Measurements from ENCODE around the gene NATD1.
A peak's percentile ranks its signal among the peaks of the same experiment; 100 is the strongest.

The NATD1 gene

DNA sequence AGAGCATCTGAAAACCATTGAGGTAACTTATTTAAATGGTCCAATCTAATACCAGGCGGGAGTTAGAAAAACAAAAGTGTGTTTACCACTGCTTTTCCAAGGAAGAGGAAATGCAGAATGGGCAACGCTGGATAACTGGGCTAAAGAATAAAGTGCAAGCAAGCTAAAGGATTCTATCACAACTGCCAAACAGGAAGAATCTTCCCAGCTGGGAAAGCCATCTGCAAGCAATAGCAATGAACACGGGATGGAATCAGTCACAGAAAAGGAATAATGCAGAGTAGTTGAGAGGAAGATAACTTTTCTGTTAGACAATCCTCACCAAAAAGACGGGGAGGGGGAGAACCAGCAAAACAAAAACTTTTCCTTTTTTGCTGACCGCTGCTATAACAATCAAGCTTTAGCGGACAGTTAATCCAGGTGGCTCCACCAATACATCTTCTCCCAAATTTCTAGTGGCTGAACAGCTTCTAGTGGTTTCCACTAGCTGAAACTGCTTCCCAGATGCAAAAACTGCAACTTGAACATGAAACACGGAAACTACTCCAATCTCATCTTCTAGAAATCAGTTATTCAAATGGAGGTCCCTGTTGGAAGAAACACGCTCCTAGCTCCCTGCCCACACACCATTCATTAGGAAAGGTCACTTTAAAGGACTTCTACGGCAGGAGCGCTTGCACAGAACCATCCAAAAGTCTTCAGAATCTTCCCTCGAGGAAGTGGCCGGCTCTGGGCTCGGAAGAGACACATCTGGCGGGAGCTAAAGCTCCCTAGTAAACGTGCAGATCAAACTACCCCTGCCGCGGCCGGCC is 40.2 kb downstream of the NATD1 start:
- Histone ChIP-seq H3K27ac (no peak overlapping the region; the same call in 1 of the 2 replicates), H3K4me3 (peak overlapping the region; percentile 98), H3K9me3 (ENCODE audit: low read depth, low read length) (no peaks in the 10 kb centered on the region), H3K36me3 (ENCODE audit: insufficient read depth, low read length) (peaks cover 31% of the 10 kb centered on the region; the same call in 1 of the 2 replicates), H3K9ac (ENCODE audit: insufficient read length) (peak overlapping the region; percentile 99)
- TF ChIP-seq EZH2 (IDR thresholded peaks at IDR 0.05) (no peak), FOXP2 (optimal IDR thresholded peaks at IDR 0.05; ENCODE audit: control extremely low read depth, extremely low read length, insufficient read depth) (no peak), POLR2AphosphoS5 (IDR thresholded peaks at IDR 0.05; ENCODE audit: borderline replicate concordance, low read depth, low read length) (no peak)
- DNase-seq (ENCODE audit: low read depth, low spot score) = no peak

DNA sequence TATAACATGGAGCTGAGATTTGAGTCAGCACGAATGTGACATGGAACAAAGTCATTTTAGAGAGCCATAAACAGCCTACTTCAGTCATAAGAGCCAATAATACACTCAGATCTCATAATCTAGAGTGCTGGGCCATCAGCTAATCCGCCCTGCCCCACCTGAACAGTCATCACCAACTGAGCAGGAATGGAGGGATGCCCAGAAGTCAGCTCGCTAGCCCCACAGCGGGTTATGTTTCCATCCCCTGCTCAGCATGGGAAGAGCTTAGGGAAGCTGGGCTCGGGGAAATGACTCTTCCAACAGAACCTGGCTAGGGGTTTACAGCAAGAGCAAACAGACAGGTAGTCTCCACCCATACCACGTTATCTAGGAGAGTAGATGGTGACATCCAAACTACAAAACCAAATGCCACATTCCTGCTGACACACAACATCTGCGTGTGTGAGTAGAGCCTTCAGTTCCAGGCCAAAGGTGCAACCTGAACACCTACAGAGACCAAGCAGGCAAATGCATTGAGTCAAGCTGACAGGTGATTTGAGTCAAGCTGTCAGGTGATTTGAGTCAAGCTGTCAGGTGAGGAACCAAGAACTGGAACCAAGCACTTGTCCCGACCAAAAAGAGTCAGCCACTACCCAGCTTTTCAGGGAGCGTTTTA is 41.3 kb downstream of the NATD1 start:
- no peak for TF ChIP-seq EZH2 (IDR thresholded peaks at IDR 0.05)
- no peak for TF ChIP-seq FOXP2 (optimal IDR thresholded peaks at IDR 0.05; ENCODE audit: control extremely low read depth, extremely low read length, insufficient read depth)
- TF ChIP-seq POLR2AphosphoS5 (IDR thresholded peaks at IDR 0.05; ENCODE audit: borderline replicate concordance, low read depth, low read length) = no peak
- H3K9ac ChIP-seq (ENCODE audit: insufficient read length) = peak overlapping the region; percentile 99
- no peak for DNase-seq (ENCODE audit: low read depth, low spot score)
- H3K4me3 ChIP-seq = peak overlapping the region; percentile 98
- no peak overlapping the region for H3K27ac ChIP-seq
- no peaks in the 10 kb centered on the region for H3K9me3 ChIP-seq (ENCODE audit: low read depth, low read length)
- H3K36me3 ChIP-seq (ENCODE audit: insufficient read depth, low read length) = peaks cover 31% of the 10 kb centered on the region; the same call in 1 of the 2 replicates

DNA sequence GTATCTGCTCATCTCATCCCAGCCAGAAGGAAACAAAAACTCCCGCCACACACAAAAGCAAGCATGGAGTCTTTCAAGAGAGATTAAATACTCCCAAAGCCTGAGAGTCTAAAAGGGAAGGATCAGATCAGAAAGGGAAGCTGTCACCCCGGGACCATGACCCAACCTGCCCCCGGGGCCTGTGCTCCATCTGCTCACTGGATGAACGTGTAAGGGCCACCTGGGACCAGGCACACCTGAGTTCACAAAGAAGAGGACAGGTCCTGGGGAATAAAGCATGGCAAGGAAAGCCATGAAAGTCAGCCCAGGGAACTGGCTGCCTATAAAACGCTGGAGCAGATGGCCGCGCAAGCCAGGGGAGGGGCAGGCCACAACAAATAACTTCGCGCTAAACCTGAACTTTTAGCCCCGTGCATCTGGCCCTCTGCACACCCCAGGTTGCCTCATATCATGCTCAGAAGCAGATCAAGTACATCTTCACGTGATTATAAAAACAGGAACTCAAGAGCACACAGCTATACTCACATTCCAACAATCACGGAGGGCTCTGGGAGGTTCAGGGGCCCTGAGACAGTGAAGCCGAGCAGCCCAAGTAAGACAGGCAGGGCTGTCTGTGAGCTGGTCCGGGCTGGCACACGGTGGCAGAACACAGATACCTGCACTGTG is 42.7 kb downstream of the NATD1 start:
- no peak for DNase-seq (ENCODE audit: low read depth, low spot score)
- Histone ChIP-seq H3K36me3 (ENCODE audit: insufficient read depth, low read length) (peaks cover 31% of the 10 kb centered on the region; the same call in 1 of the 2 replicates), H3K4me3 (no peak overlapping the region), H3K9me3 (ENCODE audit: low read depth, low read length) (no peaks in the 10 kb centered on the region), H3K9ac (ENCODE audit: insufficient read length) (no peak overlapping the region), H3K27ac (no peak overlapping the region)
- no peak for TF ChIP-seq POLR2AphosphoS5 (IDR thresholded peaks at IDR 0.05; ENCODE audit: borderline replicate concordance, low read depth, low read length)

DNA sequence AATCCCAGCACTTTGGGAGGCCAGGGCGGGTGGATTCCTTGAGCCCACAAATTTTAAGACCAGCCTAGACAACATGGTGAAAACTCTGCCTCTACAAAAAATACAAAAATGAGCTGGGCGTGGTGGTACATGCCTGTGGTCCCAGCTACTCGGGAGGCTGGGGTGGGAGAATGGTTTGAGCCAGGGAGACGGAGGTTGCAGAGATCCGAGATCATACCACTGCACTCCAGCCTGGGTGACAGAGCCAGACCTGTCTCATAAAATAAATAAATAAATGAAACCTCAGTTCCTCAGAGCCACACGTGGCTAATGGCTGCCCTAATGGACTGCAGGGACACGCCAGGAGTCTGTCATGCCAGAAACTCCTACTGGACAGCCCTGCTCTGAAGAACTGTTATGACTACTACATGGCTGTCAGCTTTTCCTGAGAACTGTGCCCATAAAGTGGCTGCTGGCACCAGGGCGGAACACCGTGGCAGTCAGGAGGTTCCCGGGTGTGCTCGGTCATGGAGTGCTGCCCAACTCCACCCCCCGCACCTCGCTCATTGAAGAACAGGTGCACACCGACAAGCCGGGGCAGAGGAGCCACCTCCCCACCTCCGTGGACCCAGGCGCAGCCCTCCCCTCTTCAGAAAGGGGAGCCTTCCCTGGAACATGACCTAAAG is 43.6 kb downstream of the NATD1 start:
- H3K9me3 ChIP-seq (ENCODE audit: low read depth, low read length) = no peaks in the 10 kb centered on the region
- peaks cover 31% of the 10 kb centered on the region; the same call in 1 of the 2 replicates for H3K36me3 ChIP-seq (ENCODE audit: insufficient read depth, low read length)
- no peak for DNase-seq (ENCODE audit: low read depth, low spot score)
- TF ChIP-seq FOXP2 (optimal IDR thresholded peaks at IDR 0.05; ENCODE audit: control extremely low read depth, extremely low read length, insufficient read depth) = no peak
- no peak for TF ChIP-seq EZH2 (IDR thresholded peaks at IDR 0.05)
- no peak for TF ChIP-seq POLR2AphosphoS5 (IDR thresholded peaks at IDR 0.05; ENCODE audit: borderline replicate concordance, low read depth, low read length)
- H3K27ac ChIP-seq = no peak overlapping the region
- H3K9ac ChIP-seq (ENCODE audit: insufficient read length) = no peak overlapping the region
- no peak overlapping the region for H3K4me3 ChIP-seq

DNA sequence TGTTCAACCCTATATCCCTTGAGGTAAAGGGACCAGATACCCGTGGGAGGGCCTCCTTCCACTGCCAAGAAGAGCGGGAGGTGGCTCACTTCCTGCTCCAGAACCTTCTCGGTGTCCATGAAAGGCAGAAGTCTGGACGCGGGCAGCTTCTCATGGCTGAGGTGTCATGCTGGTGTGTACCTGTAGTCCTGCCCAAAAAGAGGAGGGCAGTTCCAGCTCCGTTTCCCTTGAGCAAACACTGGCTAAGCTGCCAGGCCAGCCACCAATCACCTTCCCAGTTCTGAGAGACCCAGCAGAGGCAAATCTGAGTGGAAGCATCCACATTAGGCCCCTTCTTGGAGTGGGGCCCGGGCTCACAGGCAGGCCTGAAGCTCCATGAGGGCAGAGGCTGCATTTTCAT is 44.9 kb downstream of the NATD1 start:
- TF ChIP-seq EZH2 (IDR thresholded peaks at IDR 0.05) (no peak), FOXP2 (optimal IDR thresholded peaks at IDR 0.05; ENCODE audit: control extremely low read depth, extremely low read length, insufficient read depth) (no peak), POLR2AphosphoS5 (IDR thresholded peaks at IDR 0.05; ENCODE audit: borderline replicate concordance, low read depth, low read length) (no peak)
- Histone ChIP-seq H3K36me3 (ENCODE audit: insufficient read depth, low read length) (peaks cover 31% of the 10 kb centered on the region; the same call in 1 of the 2 replicates), H3K9me3 (ENCODE audit: low read depth, low read length) (no peaks in the 10 kb centered on the region), H3K27ac (no peak overlapping the region), H3K9ac (ENCODE audit: insufficient read length) (no peak overlapping the region), H3K4me3 (no peak overlapping the region)
- DNase-seq (ENCODE audit: low read depth, low spot score) = no peak

DNA sequence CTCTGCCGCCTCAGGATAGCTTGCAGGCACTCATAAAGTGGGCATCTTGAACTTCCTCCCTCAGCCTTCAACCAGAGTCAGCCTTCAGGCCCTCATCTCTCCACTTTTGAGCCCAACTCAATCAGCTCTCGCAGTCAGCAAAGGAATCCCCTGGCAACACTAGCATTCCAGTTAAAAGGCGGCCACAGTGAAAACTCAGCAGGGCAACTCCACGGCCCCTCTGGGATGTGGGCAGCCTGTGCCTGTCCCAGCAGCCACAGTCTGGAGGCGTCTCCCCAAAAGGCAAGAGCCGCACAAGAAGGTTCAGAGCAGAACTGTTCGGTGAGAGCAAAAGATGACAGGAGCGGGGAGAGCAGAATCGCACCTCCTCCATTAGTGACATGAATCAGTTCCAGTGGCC is 48.3 kb downstream of the NATD1 start:
- no peak for DNase-seq (ENCODE audit: low read depth, low spot score)
- H3K9me3 ChIP-seq (ENCODE audit: low read depth, low read length) = no peaks in the 10 kb centered on the region
- TF ChIP-seq EZH2 (IDR thresholded peaks at IDR 0.05) = no peak
- TF ChIP-seq POLR2AphosphoS5 (IDR thresholded peaks at IDR 0.05; ENCODE audit: borderline replicate concordance, low read depth, low read length) = no peak
- TF ChIP-seq FOXP2 (optimal IDR thresholded peaks at IDR 0.05; ENCODE audit: control extremely low read depth, extremely low read length, insufficient read depth) = no peak
- no peak overlapping the region for H3K4me3 ChIP-seq
- H3K36me3 ChIP-seq (ENCODE audit: insufficient read depth, low read length) = peaks cover 17% of the 10 kb centered on the region; the same call in 1 of the 2 replicates
- H3K27ac ChIP-seq = no peak overlapping the region
- no peak overlapping the region for H3K9ac ChIP-seq (ENCODE audit: insufficient read length)

DNA sequence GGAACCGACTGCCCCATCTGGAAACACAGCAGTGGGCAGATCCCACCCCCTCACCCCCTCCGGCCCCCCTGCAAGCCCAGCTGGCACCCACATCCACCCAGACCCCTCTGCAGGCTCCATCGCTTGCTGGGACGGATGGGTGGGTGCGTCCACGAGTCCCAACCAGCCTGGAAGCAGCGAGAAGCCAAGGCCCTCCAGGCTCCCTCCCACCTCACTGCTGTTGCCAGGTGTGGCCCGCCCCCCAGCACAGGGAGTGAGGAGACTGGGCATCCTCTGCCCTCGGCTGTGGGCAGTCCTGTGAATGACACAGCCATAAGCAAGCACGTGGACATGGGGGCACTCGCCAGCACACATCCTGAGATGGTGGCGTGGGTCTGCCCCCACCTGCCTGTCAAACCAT is 50.7 kb downstream of the NATD1 start:
- no peak for DNase-seq (ENCODE audit: low read depth, low spot score)
- Histone ChIP-seq H3K9me3 (ENCODE audit: low read depth, low read length) (no peaks in the 10 kb centered on the region), H3K4me3 (no peak overlapping the region), H3K27ac (no peak overlapping the region), H3K36me3 (ENCODE audit: insufficient read depth, low read length) (peaks cover 10% of the 10 kb centered on the region; the same call in 1 of the 2 replicates), H3K9ac (ENCODE audit: insufficient read length) (no peak overlapping the region)
- TF ChIP-seq FOXP2 (optimal IDR thresholded peaks at IDR 0.05; ENCODE audit: control extremely low read depth, extremely low read length, insufficient read depth) = no peak
- no peak for TF ChIP-seq POLR2AphosphoS5 (IDR thresholded peaks at IDR 0.05; ENCODE audit: borderline replicate concordance, low read depth, low read length)
- no peak for TF ChIP-seq EZH2 (IDR thresholded peaks at IDR 0.05)

DNA sequence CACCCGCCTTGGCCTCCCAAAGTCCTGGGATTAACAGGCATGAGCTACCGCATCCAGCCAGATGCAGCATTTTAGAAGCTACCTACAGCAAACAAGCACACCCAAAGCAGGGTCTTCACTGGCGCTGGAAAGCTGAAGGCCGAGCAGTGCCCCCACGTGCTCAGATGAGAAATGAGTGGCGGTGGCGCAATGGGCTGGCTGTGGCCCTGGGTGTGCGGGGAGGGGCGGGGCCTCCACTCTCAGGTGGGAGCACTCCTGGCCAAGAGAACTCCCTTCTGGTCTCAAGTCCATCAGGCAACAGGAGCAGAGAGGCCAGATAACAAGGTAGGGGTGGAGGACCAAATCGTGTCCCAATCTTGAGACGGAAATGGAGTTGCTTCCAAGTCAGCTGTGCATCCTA is 51.3 kb downstream of the NATD1 start:
- peaks cover 15% of the 10 kb centered on the region; the same call in 1 of the 2 replicates for H3K36me3 ChIP-seq (ENCODE audit: insufficient read depth, low read length)
- H3K4me3 ChIP-seq = no peak overlapping the region
- H3K27ac ChIP-seq = no peak overlapping the region
- no peak for TF ChIP-seq POLR2AphosphoS5 (IDR thresholded peaks at IDR 0.05; ENCODE audit: borderline replicate concordance, low read depth, low read length)
- no peaks in the 10 kb centered on the region for H3K9me3 ChIP-seq (ENCODE audit: low read depth, low read length)
- DNase-seq (ENCODE audit: low read depth, low spot score) = no peak
- H3K9ac ChIP-seq (ENCODE audit: insufficient read length) = no peak overlapping the region

All from SK-N-MC (cell line).